ENCODE data around the gene ST8SIA6. TPM values are rescaled to one million over a fixed set of nuclear protein-coding genes. Genes with fewer than 3 reads are reported as not detected.

The ST8SIA6 gene
- total and polyA plus RNA-seq, 9 of the 15 experiments (the other 6 are each of a cell fraction or from before 2014, with no cell fraction given) = 0.69 to 6.7 (median 5.0) TPM

- TF ChIP-seq, protein P1, sequence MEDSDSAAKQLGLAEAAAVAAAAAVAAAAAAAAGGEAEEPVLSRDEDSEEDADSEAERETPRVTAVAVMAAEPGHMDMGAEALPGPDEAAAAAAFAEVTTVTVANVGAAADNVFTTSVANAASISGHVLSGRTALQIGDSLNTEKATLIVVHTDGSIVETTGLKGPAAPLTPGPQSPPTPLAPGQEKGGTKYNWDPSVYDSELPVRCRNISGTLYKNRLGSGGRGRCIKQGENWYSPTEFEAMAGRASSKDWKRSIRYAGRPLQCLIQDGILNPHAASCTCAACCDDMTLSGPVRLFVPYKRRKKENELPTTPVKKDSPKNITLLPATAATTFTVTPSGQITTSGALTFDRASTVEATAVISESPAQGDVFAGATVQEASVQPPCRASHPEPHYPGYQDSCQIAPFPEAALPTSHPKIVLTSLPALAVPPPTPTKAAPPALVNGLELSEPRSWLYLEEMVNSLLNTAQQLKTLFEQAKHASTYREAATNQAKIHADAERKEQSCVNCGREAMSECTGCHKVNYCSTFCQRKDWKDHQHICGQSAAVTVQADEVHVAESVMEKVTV (CRISPR knock-in tag; IDR thresholded peaks at IDR 0.05) = no peak
- TF ChIP-seq ZNF57 (CRISPR knock-in tag; IDR thresholded peaks at IDR 0.05) (no peak), SP2 (IDR thresholded peaks at IDR 0.05; ENCODE audit: extremely low read depth, low read depth, low read length, poor library complexity, severe bottlenecking) (no peak), CXXC5 (CRISPR knock-in tag; IDR thresholded peaks at IDR 0.05) (0 out of 2 replicates have a peak, but pooled peaks have one; percentile 20), ARID1B (IDR thresholded peaks at IDR 0.05) (no peak)
Observed at GRCh38 chr10:17435953-17436352, 18.4 kb downstream of the ST8SIA6 start (continued).

DNA sequence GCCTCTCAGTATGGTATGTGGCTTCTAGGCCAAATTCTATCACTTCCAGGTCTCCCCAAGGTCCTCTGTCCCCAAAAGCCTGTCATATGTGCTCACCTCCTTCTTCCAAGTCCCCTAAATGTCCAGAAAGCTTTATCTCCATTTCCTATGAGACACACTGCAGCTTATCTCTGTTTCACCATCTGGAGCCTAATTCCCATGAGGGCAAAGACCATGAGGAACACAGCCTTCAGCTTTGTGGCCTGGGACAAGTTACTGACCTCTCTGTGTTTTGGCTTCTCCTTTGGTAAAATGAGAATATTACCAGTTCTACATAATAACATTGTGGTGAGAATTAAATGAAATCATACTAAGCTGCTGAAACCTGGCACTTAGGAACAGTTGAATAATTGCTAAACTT, 19.2 kb downstream of the ST8SIA6 start:
- BruUV-seq (replicated peaks) = no TSS peak
- Histone ChIP-seq H3K4me3 (no peak overlapping the region), H4K20me1 (replicated peaks; ENCODE audit: control insufficient read depth, insufficient read depth, low read length) (no peaks in the 10 kb centered on the region), H3K36me3 (ENCODE audit: control insufficient read depth, insufficient read depth, low read length) (peaks cover 3% of the 10 kb centered on the region; the same call in 1 of the 3 replicates), H3K4me2 (ENCODE audit: insufficient read depth, low read length) (peak overlapping the region; percentile 38), H3K79me2 (ENCODE audit: control insufficient read depth, insufficient read depth, low read length) (0 out of 3 replicates have a peak, but pooled peaks cover 8% of the 10 kb centered on the region), H2AFZ (ENCODE audit: low read depth, low read length) (no peak overlapping the region), H3K4me1 (replicated peaks in 1 of 2; ENCODE audit: control insufficient read depth in 2 of 2, insufficient read depth in 2 of 2, low read length in 2 of 2) (peaks cover 14 to 45% of the 10 kb centered on the region in 2 experiments; a peak in 4 of 5 replicates), H3K27me3 (ENCODE audit: control insufficient read depth in 2 of 2, insufficient read depth in 2 of 2, low read length in 2 of 2) (no peaks in the 10 kb centered on the region), H3K9me3 (replicated peaks; ENCODE audit: control insufficient read depth, insufficient read depth, low read depth, low read length) (no peaks in the 10 kb centered on the region), H3K9ac (ENCODE audit: insufficient read depth in 1 of 2, low read depth in 2 of 2, low read length in 2 of 2) (peak overlapping the region; percentile 41 to 46; a peak in 3 of 4 replicates), H3K27ac (ENCODE audit: extremely low read depth, low read depth, low read length) (peak overlapping the region; percentile 39), H3K9me1 (ENCODE audit: control insufficient read depth, insufficient read depth, low read length) (no peaks in the 10 kb centered on the region)
- intact Hi-C loops (cut with micrococcal nuclease) = no loop called here
- ChIA-PET CTCF (ENCODE audit: low intra/inter-chr PET ratio) (no interaction called here), POLR2A (interaction anchor here (0.7 to 2.2 kb wide), 11 partner anchors 9 to 543 kb away, joined by 3 to 16 read pairs (median 4); partner anchors contain the start of gene ST8SIA6)
- DNase-seq (ENCODE audit: extremely low read depth in 1 of 4, low spot score in 3 of 4) (peak; percentile 69 to 79 (median 71)), ATAC-seq (peak; percentile 36), FAIRE-seq (peak; percentile 86)
- in situ Hi-C loops (cut with MboI) = no loop called here
- TF ChIP-seq KDM1A (IDR thresholded peaks at IDR 0.05) = peak; percentile 52 to 61; a peak in 3 of 4 replicates
- TF ChIP-seq, protein P2, sequence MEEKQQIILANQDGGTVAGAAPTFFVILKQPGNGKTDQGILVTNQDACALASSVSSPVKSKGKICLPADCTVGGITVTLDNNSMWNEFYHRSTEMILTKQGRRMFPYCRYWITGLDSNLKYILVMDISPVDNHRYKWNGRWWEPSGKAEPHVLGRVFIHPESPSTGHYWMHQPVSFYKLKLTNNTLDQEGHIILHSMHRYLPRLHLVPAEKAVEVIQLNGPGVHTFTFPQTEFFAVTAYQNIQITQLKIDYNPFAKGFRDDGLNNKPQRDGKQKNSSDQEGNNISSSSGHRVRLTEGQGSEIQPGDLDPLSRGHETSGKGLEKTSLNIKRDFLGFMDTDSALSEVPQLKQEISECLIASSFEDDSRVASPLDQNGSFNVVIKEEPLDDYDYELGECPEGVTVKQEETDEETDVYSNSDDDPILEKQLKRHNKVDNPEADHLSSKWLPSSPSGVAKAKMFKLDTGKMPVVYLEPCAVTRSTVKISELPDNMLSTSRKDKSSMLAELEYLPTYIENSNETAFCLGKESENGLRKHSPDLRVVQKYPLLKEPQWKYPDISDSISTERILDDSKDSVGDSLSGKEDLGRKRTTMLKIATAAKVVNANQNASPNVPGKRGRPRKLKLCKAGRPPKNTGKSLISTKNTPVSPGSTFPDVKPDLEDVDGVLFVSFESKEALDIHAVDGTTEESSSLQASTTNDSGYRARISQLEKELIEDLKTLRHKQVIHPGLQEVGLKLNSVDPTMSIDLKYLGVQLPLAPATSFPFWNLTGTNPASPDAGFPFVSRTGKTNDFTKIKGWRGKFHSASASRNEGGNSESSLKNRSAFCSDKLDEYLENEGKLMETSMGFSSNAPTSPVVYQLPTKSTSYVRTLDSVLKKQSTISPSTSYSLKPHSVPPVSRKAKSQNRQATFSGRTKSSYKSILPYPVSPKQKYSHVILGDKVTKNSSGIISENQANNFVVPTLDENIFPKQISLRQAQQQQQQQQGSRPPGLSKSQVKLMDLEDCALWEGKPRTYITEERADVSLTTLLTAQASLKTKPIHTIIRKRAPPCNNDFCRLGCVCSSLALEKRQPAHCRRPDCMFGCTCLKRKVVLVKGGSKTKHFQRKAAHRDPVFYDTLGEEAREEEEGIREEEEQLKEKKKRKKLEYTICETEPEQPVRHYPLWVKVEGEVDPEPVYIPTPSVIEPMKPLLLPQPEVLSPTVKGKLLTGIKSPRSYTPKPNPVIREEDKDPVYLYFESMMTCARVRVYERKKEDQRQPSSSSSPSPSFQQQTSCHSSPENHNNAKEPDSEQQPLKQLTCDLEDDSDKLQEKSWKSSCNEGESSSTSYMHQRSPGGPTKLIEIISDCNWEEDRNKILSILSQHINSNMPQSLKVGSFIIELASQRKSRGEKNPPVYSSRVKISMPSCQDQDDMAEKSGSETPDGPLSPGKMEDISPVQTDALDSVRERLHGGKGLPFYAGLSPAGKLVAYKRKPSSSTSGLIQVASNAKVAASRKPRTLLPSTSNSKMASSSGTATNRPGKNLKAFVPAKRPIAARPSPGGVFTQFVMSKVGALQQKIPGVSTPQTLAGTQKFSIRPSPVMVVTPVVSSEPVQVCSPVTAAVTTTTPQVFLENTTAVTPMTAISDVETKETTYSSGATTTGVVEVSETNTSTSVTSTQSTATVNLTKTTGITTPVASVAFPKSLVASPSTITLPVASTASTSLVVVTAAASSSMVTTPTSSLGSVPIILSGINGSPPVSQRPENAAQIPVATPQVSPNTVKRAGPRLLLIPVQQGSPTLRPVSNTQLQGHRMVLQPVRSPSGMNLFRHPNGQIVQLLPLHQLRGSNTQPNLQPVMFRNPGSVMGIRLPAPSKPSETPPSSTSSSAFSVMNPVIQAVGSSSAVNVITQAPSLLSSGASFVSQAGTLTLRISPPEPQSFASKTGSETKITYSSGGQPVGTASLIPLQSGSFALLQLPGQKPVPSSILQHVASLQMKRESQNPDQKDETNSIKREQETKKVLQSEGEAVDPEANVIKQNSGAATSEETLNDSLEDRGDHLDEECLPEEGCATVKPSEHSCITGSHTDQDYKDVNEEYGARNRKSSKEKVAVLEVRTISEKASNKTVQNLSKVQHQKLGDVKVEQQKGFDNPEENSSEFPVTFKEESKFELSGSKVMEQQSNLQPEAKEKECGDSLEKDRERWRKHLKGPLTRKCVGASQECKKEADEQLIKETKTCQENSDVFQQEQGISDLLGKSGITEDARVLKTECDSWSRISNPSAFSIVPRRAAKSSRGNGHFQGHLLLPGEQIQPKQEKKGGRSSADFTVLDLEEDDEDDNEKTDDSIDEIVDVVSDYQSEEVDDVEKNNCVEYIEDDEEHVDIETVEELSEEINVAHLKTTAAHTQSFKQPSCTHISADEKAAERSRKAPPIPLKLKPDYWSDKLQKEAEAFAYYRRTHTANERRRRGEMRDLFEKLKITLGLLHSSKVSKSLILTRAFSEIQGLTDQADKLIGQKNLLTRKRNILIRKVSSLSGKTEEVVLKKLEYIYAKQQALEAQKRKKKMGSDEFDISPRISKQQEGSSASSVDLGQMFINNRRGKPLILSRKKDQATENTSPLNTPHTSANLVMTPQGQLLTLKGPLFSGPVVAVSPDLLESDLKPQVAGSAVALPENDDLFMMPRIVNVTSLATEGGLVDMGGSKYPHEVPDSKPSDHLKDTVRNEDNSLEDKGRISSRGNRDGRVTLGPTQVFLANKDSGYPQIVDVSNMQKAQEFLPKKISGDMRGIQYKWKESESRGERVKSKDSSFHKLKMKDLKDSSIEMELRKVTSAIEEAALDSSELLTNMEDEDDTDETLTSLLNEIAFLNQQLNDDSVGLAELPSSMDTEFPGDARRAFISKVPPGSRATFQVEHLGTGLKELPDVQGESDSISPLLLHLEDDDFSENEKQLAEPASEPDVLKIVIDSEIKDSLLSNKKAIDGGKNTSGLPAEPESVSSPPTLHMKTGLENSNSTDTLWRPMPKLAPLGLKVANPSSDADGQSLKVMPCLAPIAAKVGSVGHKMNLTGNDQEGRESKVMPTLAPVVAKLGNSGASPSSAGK (IDR thresholded peaks at IDR 0.05) = peak; percentile 20; the same call in 1 of the 2 replicates
- TF ChIP-seq NCOR1 (IDR thresholded peaks at IDR 0.05) = peak; percentile 79

Data from K562 (cell line).